ENCODE results near the gene ITPRID2. TPM values are rescaled to one million over a fixed set of nuclear protein-coding genes. Genes with fewer than 3 reads are reported as not detected.

ITPRID2 gene
- total RNA-seq, 1 donor from 2014 or later = 40.4 TPM

DNA sequence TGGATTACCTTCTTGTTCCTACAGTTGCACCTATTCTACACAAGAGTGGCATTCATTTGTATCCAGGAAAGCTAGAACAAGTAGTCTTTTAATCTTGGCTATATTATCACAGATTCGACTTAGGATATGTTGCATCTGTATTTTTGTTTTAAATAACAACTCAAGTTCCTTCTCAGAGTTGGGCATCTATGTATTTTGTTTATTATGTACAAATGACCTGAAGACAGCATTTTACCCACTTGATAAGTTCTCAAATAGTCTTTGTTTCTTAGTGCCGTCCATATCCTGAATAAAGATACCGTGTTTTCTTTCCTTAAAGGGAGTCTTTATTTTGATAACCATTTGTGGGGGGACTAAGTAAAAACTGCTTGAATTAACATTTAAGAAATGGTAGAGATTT lies 2.9 kb downstream of the ITPRID2 start:
- H3K4me3 Mint-ChIP-seq = peak overlapping the region; percentile 72
- DNase-seq (ENCODE audit: low spot score) = no peak
- H3K27ac Mint-ChIP-seq = no peak overlapping the region
- no peaks in the 10 kb centered on the region for H3K9me3 Mint-ChIP-seq
- Histone ChIP-seq H3K9ac (no peak overlapping the region), H2AFZ (replicated peaks) (no peak overlapping the region), H3F3A (ENCODE audit: low read depth) (peaks cover 15% of the 10 kb centered on the region), H3K9me3 (ENCODE audit: low read depth) (no peaks in the 10 kb centered on the region), H3K4me2 (no peak overlapping the region), H3K27me3 (peaks cover 22% of the 10 kb centered on the region), H4K20me1 (ENCODE audit: low read depth) (no peaks in the 10 kb centered on the region), H3K27ac (no peak overlapping the region), H3K4me1 (peaks cover 9% of the 10 kb centered on the region), H3K36me3 (no peaks in the 10 kb centered on the region), H3K4me3 (no peak overlapping the region), H3K79me2 (ENCODE audit: low read depth) (peaks cover 3% of the 10 kb centered on the region)
- peaks cover 7% of the 10 kb centered on the region for H3K36me3 Mint-ChIP-seq
- H3K27me3 Mint-ChIP-seq (ENCODE audit: insufficient read depth, low read depth) = peaks cover 2% of the 10 kb centered on the region
- H3K4me1 Mint-ChIP-seq = peaks cover 28% of the 10 kb centered on the region
- TF ChIP-seq CTCF (IDR thresholded peaks at IDR 0.05) (no peak), EZH2 (IDR thresholded peaks at IDR 0.05) (no peak), EZH2phosphoT487 (IDR thresholded peaks at IDR 0.05) (no peak)

DNA sequence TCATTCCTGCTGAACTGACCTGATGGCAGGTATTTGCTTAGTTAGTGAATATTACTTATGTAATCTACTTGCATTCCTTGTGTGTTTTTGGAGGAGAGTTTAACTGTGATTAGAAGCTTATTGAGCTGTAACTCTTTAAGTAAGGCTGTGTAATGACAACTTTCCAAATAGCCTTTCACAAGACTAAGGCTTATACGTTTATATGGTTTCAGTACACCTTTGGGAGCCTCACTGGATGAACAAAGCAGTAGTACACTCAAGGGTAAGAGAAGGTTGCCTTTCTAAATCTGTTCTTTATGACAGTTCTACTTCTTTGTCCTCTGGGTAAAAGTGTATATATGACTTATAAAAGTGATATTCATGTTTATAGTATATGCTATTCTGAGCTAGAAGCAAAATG lies 4.3 kb downstream of the ITPRID2 start:
- Mint-ChIP-seq H3K27ac (no peak overlapping the region), H3K4me3 (no peak overlapping the region), H3K36me3 (peaks cover 16% of the 10 kb centered on the region), H3K4me1 (peaks cover 28% of the 10 kb centered on the region), H3K9me3 (no peaks in the 10 kb centered on the region), H3K27me3 (ENCODE audit: insufficient read depth, low read depth) (no peaks in the 10 kb centered on the region)
- Histone ChIP-seq H4K20me1 (ENCODE audit: low read depth) (no peaks in the 10 kb centered on the region), H3K27me3 (peaks cover 14% of the 10 kb centered on the region), H3K27ac (no peak overlapping the region), H2AFZ (replicated peaks) (no peak overlapping the region), H3K9me3 (ENCODE audit: low read depth) (no peaks in the 10 kb centered on the region), H3K36me3 (no peaks in the 10 kb centered on the region), H3F3A (ENCODE audit: low read depth) (peaks cover 7% of the 10 kb centered on the region), H3K4me2 (no peak overlapping the region), H3K4me1 (peaks cover 13% of the 10 kb centered on the region), H3K4me3 (no peak overlapping the region), H3K9ac (no peak overlapping the region), H3K79me2 (ENCODE audit: low read depth) (peaks cover 3% of the 10 kb centered on the region)
- DNase-seq (ENCODE audit: low spot score) = no peak
- TF ChIP-seq CTCF (IDR thresholded peaks at IDR 0.05) (no peak), EZH2phosphoT487 (IDR thresholded peaks at IDR 0.05) (no peak), EZH2 (IDR thresholded peaks at IDR 0.05) (no peak)

GRCh38 chr2:181896286-181896685 lies 4.8 kb downstream of the ITPRID2 start:
- Mint-ChIP-seq H3K27me3 (ENCODE audit: insufficient read depth, low read depth) (no peaks in the 10 kb centered on the region), H3K9me3 (no peaks in the 10 kb centered on the region), H3K27ac (no peak overlapping the region), H3K4me3 (no peak overlapping the region), H3K36me3 (peaks cover 20% of the 10 kb centered on the region), H3K4me1 (peaks cover 25% of the 10 kb centered on the region)
- H3K36me3 ChIP-seq = no peaks in the 10 kb centered on the region
- no peaks in the 10 kb centered on the region for H3K9me3 ChIP-seq (ENCODE audit: low read depth)
- TF ChIP-seq EZH2phosphoT487 (IDR thresholded peaks at IDR 0.05) = no peak
- no peak for TF ChIP-seq EZH2 (IDR thresholded peaks at IDR 0.05)
- no peak for TF ChIP-seq CTCF (IDR thresholded peaks at IDR 0.05)
- H3K4me3 ChIP-seq = no peak overlapping the region
- H3K79me2 ChIP-seq (ENCODE audit: low read depth) = peaks cover 3% of the 10 kb centered on the region
- H3K4me1 ChIP-seq = peaks cover 13% of the 10 kb centered on the region
- H3K9ac ChIP-seq = no peak overlapping the region
- H3F3A ChIP-seq (ENCODE audit: low read depth) = peaks cover 7% of the 10 kb centered on the region
- peaks cover 9% of the 10 kb centered on the region for H3K27me3 ChIP-seq
- no peak for DNase-seq (ENCODE audit: low spot score)
- no peaks in the 10 kb centered on the region for H4K20me1 ChIP-seq (ENCODE audit: low read depth)
- H3K27ac ChIP-seq = no peak overlapping the region
- no peak overlapping the region for H2AFZ ChIP-seq (replicated peaks)
- no peak overlapping the region for H3K4me2 ChIP-seq

Measured in neural progenitor cell (in vitro differentiated cells).